HG02885 (cell line): Measurements from ENCODE around the gene MAFB.

Experiments used
- ATAC-seq: cut with Tn5 transposase; IDR thresholded peaks from one replicate; pipeline ENCODE4 v1.9.1; 2021; ENCODE audit warnings: mild to moderate bottlenecking; ENCODE audit not compliant: unreplicated experiment, poor library complexity

The MAFB gene

DNA sequence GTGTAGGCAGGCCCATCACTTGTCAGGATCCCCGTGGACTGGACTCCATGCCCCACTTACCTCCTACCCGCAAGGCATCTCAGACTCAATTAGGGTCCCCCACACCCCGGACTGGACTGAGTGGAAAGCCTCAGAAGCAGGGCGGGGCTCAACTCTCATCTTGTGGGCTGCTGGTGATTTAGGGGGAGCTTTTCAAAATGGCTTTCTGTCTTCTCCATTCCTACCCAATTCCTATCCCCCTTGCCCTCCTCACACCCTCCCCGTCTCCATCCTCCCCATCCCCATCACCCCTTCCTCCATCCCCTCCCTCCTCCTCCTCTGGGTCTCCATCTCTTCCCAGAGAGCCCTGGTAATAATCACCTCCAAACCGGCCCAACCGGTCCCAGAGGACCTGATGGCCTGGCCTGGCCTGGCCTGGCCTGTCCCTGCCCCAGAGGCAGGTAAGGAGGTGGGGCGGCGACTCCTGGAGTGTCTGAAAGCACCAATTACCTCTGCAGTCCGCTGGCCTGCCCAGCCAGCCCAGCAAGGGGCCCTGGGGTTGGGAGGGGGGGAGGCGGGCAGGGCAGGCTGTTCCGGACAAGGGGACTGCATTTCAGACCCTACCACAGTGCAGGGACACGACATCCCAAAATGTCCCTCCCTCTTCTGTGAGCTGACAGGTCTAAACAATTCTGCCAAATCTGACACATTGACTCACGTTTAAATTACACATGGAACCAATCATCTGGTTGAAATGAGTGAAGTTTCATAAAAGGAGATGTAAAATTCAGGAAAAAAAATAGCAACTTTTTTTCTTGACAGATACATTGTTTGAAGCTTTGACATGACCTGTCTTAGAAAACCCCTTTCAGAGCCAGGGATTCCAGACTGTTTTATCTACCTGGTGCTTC is 24.8 kb downstream of the MAFB start:
- no peak for ATAC-seq

- no peak for ATAC-seq
Measured at GRCh38 chr20:40663304-40663790, 25.7 kb downstream of the MAFB start.

- ATAC-seq, result no peak
Measured at GRCh38 chr20:40659567-40659966, 29.5 kb downstream of the MAFB start.

- no peak for ATAC-seq
Measured at GRCh38 chr20:40658509-40658908, 30.5 kb downstream of the MAFB start.

DNA sequence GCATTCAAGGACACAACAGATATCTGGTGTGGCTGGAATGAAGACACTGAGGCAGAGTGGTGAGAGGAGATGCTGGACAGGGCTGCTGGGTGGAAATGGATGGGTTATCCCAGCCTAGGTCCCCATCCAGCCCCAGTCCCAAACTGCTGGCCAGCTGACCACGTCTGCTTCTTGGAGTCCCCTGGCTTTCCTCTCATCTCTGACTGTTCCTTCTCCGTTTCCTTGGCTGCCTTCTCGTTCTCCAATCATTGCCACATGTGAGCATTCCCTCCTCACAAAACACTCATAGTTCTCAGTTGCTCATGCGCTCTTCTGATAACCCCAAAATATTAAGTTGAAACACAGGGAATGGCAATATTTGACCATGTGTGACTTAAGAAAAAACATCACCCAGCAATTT is 31.5 kb downstream of the MAFB start:
- ATAC-seq, result no peak

GRCh38 chr20:40655451-40655850 is 33.6 kb downstream of the MAFB start:
- no peak for ATAC-seq

- ATAC-seq, result no peak
Measured at GRCh38 chr20:40654876-40655275, 34.2 kb downstream of the MAFB start.

DNA sequence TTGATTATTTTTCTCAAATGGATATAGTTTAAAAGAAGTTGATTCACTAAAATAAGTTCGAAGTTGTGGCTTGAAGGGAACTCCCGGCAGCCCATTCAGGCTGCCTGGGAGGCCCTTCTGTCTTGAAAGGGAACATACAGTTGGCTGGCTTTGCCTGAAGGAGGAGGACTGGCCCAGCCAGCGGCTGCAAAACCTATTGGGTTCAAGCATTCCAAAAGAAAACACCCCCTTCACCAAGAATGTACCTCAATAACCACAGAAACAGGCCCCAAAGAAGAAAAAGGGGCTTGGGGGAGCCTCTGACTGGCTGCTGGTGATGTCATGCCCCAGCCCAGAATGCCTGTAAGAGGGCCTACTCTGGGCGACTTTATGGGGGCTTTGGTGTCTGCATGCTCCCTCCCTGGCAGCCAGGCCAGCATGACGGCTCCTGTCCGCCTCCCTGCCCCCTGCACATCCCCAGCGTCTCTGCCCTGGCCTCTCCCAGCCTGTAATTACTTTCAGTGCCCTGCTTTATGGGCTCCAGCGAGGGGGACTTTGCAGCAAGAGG is 36.5 kb downstream of the MAFB start:
- no peak for ATAC-seq

- ATAC-seq, result no peak
Measured at GRCh38 chr20:40651151-40651550, 37.9 kb downstream of the MAFB start.

DNA sequence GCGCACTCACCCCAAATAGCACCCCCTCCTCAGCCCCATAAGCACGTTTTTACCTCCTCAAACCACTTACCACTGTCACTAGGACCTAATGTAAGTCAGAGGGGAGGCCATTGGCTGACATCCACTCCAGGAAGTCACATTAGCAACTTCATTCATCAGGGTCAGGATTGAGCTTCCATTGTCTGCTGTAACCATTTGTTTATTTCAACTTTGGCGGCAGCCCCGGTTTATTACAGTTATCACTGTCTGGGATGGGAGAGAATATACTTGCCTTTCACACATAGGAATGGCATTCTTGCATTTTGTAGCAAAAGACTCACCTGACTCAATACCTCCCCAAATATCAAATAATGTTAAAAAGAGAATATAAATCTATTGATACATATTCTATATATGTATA is 38.3 kb downstream of the MAFB start:
- ATAC-seq, result no peak

GRCh38 chr20:40648210-40649072 is 40.6 kb downstream of the MAFB start:
- ATAC-seq, result no peak

GRCh38 chr20:40646813-40647212 is 42.2 kb downstream of the MAFB start:
- ATAC-seq, result no peak

DNA sequence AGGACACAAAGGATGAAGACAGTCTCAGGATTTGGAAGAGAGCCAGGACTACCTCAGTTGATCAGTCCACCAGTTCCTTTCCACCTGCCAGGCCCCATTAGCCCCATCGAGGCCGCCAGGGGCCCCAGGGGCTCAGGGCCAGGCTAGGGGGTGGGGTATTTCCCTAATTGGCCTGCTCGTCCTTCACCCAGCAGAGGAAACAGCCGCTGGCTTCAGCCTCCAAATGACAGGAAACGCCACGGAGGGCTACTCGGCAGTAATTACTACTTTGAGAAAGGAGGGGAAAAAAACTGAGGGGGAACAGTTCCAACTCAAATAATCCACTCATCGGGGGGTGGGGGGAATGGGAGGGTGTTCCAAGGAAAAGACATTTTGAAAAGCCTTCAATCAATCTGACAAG is 42.7 kb downstream of the MAFB start:
- no peak for ATAC-seq

GRCh38 chr20:40644863-40645262 is 44.2 kb downstream of the MAFB start:
- ATAC-seq, result no peak

DNA sequence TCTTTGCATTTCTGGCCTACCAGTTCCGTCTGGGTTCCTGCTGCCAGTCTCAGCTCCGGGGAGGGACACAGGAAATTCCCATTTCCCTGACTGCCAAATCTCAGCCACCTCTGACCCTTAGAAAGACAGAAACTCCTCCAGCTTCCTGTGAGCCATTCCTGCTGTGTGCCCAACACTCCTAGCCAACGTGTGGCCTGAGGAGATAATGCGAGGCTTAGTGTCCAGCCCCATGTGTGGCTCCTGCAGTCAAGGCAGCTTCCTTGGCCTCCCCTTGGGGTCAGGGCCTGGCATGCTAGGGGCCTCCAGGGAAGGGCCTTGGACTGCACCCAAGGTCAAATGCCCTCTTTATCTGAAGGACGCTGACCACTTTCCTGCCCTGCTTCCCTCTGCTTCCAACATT is 45.1 kb downstream of the MAFB start:
- no peak for ATAC-seq

DNA sequence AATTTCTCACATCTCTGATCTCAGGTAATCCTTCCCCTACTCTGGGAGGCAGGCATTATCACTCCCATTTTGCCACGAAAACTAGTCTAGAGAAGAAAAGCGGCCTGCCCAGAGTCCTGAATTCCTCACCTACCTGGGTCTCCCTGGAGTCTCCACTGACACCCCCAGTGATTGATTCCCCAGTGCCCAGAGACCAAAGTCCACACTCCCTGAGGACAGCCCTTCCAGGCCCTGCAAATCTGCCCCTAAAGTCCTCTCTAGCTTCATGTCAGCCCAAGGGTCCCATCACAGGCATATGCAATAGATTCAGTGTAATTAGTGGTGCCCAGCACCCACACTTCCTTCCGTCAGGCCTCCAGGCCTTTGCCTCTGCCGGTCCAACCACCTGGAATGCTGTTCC is 47.2 kb downstream of the MAFB start:
- no peak for ATAC-seq

DNA sequence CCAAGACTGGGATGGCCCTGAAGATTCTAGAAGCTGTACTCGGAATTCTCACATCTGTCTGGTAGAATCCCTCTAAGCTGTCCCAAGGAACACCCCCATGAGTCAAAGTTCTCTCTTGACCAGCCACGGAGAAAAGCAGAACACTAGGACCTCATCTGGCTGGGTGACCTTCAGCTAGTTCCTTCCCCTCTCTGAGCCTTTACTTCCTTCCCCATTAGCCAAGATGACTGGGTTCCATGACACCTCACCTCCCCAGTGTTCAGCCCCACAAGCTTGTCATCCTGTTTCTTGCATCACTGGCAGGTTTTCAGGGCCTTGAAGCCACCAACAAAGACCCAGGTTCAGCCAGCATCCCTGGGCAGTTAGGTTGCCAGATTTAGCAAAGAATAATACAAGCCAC is 47.8 kb downstream of the MAFB start:
- ATAC-seq, result no peak

DNA sequence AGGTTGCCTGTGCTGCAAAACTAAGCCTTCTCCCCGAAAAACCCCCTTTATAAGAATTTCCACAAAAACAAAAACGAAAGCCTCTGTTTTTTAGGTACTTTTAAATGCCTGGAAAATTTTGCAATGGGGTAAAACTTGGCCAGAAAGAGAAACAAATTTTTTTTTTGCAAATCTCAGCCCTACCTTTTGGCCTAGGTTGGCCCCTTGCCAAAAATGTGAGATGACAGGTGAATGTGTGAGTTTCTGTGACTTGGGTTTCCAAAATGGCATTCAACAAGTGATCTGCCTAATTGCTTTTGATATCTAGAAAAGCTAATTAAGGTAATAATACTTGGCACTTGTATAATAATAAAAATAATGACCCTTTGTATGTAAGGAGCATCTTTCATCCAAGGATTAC is 48.4 kb downstream of the MAFB start:
- ATAC-seq, result no peak

DNA sequence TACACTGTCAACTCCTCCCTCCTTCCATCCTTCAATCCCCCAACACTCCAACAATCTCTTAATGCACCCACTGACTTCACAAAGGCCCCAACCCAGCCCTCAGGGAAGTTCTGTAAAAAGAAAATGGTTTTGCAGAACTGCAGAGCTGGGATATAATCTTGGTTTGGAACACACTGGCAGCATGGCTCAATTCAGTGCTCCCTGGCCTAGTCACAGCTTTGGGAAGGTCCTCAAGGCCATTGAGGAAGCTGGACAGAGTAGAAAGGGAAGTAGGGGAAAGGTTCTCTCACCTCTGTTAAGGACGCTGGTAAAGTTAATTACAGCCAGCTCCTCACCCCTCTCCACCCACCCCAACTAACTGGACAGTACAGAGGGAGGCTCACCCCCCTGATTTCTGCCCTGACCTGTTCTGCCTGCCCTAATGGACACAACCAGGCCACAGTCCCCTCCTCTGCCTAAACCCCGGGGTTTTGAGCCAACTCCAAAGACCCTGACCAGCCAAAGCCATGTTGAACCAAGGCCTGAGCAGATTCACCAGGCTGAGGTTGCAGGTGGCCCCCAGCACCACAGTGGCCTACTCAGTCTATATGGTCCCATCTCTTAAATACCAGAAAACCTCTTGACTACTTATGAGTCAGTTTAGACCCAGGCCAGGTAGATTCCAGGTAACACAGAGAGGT is 49.2 kb downstream of the MAFB start:
- ATAC-seq, result no peak

DNA sequence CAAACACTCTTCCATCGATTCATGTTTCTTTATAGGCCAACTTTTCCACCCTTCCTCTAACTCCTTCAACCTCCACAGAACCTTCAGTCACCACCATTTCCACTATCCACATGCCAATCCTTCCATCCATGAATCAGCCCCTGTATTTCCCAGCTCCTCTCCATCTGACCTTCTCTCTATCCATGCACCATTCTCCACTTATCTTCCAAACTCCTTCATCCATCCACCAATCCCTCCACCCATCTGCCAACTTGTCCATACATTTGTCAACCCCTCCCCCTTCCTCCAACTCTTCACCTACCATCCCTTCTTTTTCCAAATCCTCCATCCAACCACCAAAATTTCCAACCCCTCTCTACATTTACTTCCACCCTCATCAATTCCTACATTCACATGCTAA is 49.9 kb downstream of the MAFB start:
- ATAC-seq, result no peak
